AG10803 (cell line): Measurements from ENCODE around the gene GMPR.
"Not testable (repeated sequence)": the region's sequence is repeated elsewhere in the genome, so short reads cannot be mapped to it uniquely, and the experiment has no call there.

Experiments
- DNase-seq: peaks from one replicate; pipeline ENCODE4 v3.0.0; 2010; ENCODE audit warnings: low read depth
- H3K4me3 ChIP-seq: 2 replicates; pipeline ENCODE4 v1.5.1; 2011; ENCODE audit warnings: mild to moderate bottlenecking, low read length, control low read depth
- CTCF ChIP-seq: conservative IDR thresholded peaks from 2 replicates; pipeline ENCODE4 v1.5.1; 2011; ENCODE audit warnings: mild to moderate bottlenecking, low read length, control low read depth, inconsistent platforms

GMPR gene

GRCh38 chr6:16209539-16209938 lies 28.8 kb upstream of the GMPR start:
- H3K4me3 ChIP-seq, result no peak overlapping the region
- no peak for DNase-seq
- TF ChIP-seq CTCF, result no peak

GRCh38 chr6:16212276-16212675 lies 26.1 kb upstream of the GMPR start:
- TF ChIP-seq CTCF, result no peak
- no peak overlapping the region for H3K4me3 ChIP-seq
- DNase-seq, result no peak

- no peak for DNase-seq
- TF ChIP-seq CTCF, result no peak
- peak overlapping the region; percentile 18; the same call in 1 of the 2 replicates for H3K4me3 ChIP-seq
Observed at GRCh38 chr6:16216501-16217155, 21.8 kb upstream of the GMPR start.

- no peak for TF ChIP-seq CTCF
- H3K4me3 ChIP-seq, result no peak overlapping the region
Observed at GRCh38 chr6:16217156-16217721, 21.1 kb upstream of the GMPR start.

GRCh38 chr6:16222826-16223225 lies 15.6 kb upstream of the GMPR start:
- no peak for DNase-seq
- H3K4me3 ChIP-seq, result no peak overlapping the region
- no peak for TF ChIP-seq CTCF

More at GRCh38 chr6:16217156-16217721, 21.1 kb upstream of the GMPR start:
- no peak for DNase-seq

- no peak for TF ChIP-seq CTCF
- no peak for DNase-seq
- H3K4me3 ChIP-seq, result no peak overlapping the region
Observed at GRCh38 chr6:16223362-16223761, 15.0 kb upstream of the GMPR start.

- no peak for DNase-seq
- no peak for TF ChIP-seq CTCF
- H3K4me3 ChIP-seq, result no peak overlapping the region
Observed at GRCh38 chr6:16224409-16224808, 14.0 kb upstream of the GMPR start.

GRCh38 chr6:16225062-16225731 lies 13.2 kb upstream of the GMPR start:
- H3K4me3 ChIP-seq, DNase-seq: not testable (repeated sequence)

GRCh38 chr6:16226117-16227047 lies 12.0 kb upstream of the GMPR start:
- DNase-seq, H3K4me3 ChIP-seq: not testable (repeated sequence)
